ENCODE data around the gene INTS3.

INTS3 gene

DNA sequence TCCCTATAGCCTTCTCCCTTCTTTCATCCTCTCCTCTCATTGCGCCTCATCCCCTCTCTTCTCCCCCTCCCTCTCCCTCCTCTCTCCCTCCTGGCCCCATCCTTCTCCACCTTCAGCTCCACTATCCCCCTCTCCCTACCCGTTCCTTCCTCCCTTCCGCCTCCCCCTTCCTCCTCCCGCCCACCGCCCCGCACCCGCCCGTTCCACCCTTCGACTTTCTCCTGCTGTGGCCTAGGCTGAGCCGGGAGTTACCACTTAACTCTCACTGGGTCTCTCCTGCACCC lies 47.8 kb upstream of the INTS3 start:
- no peak for DNase-seq (ENCODE audit: low spot score)
- H3K9me3 ChIP-seq (ENCODE audit: severe bottlenecking) = no peaks in the 10 kb centered on the region
- no peaks in the 10 kb centered on the region for H3K4me1 ChIP-seq (ENCODE audit: insufficient read depth, poor library complexity, severe bottlenecking)
- no peaks in the 10 kb centered on the region for H3K36me3 ChIP-seq (ENCODE audit: low read depth)
- TF ChIP-seq, protein P1, sequence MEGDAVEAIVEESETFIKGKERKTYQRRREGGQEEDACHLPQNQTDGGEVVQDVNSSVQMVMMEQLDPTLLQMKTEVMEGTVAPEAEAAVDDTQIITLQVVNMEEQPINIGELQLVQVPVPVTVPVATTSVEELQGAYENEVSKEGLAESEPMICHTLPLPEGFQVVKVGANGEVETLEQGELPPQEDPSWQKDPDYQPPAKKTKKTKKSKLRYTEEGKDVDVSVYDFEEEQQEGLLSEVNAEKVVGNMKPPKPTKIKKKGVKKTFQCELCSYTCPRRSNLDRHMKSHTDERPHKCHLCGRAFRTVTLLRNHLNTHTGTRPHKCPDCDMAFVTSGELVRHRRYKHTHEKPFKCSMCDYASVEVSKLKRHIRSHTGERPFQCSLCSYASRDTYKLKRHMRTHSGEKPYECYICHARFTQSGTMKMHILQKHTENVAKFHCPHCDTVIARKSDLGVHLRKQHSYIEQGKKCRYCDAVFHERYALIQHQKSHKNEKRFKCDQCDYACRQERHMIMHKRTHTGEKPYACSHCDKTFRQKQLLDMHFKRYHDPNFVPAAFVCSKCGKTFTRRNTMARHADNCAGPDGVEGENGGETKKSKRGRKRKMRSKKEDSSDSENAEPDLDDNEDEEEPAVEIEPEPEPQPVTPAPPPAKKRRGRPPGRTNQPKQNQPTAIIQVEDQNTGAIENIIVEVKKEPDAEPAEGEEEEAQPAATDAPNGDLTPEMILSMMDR (IDR thresholded peaks at IDR 0.05; ENCODE audit: poor library complexity, severe bottlenecking) = no peak
- peaks cover 33% of the 10 kb centered on the region for H3K27me3 ChIP-seq (ENCODE audit: insufficient read depth, poor library complexity, severe bottlenecking)
- H3K4me3 ChIP-seq (ENCODE audit: severe bottlenecking) = no peak overlapping the region
- no peak overlapping the region for H3K27ac ChIP-seq (ENCODE audit: poor library complexity, severe bottlenecking)
- ATAC-seq (ENCODE audit: low read depth) = no peak

DNA sequence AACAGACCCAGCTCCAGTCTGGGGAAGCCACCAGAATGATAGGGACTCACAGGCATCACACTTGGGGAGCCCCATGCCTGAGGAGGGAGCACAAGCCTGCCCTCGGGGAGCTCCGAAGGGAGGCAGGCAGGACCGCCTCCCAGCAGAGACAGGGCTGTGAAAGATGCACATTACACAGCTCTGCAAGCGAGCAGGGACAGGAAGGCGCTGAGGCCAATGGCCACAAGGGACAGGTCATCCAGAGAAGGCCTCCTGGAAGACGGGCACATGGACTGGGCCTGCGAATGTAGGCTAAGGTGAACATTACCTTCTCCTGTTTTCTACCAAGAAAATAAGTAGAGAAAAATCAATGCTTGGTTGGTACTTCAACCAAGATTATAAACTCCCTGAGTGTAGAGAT lies 45.1 kb upstream of the INTS3 start:
- ATAC-seq (ENCODE audit: low read depth) = no peak
- H3K27ac ChIP-seq (ENCODE audit: poor library complexity, severe bottlenecking) = no peak overlapping the region
- no peaks in the 10 kb centered on the region for H3K36me3 ChIP-seq (ENCODE audit: low read depth)
- peaks cover 33% of the 10 kb centered on the region for H3K27me3 ChIP-seq (ENCODE audit: insufficient read depth, poor library complexity, severe bottlenecking)
- no peaks in the 10 kb centered on the region for H3K4me1 ChIP-seq (ENCODE audit: insufficient read depth, poor library complexity, severe bottlenecking)
- H3K9me3 ChIP-seq (ENCODE audit: severe bottlenecking) = no peaks in the 10 kb centered on the region
- TF ChIP-seq, protein P1 (IDR thresholded peaks at IDR 0.05; ENCODE audit: poor library complexity, severe bottlenecking) = no peak
- H3K4me3 ChIP-seq (ENCODE audit: severe bottlenecking) = no peak overlapping the region
- DNase-seq (ENCODE audit: low spot score) = no peak

DNA sequence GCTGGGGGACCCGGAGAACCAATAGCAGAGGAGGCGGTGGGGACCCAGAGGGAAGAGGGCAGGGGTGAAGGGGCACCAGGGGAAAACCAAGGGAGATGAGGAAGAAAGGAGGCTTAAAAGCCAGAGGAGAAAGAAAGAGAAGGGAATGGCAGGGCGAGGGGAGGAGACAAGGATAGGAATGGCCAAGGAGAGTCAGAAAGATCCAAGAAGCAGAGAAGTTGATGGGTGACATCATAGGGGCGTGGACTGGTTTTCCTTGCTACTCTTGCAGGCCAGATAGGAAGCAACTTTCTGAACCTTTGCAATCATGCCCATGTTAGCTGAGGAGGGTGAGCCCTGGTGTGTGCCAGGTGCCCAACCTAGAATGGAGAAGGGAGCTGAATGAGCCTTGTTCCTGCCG lies 44.0 kb upstream of the INTS3 start:
- no peaks in the 10 kb centered on the region for H3K4me1 ChIP-seq (ENCODE audit: insufficient read depth, poor library complexity, severe bottlenecking)
- no peaks in the 10 kb centered on the region for H3K36me3 ChIP-seq (ENCODE audit: low read depth)
- DNase-seq (ENCODE audit: low spot score) = no peak
- H3K27me3 ChIP-seq (ENCODE audit: insufficient read depth, poor library complexity, severe bottlenecking) = peaks cover 21% of the 10 kb centered on the region
- ATAC-seq (ENCODE audit: low read depth) = peak; percentile 32; the same call in 1 of the 3 replicates
- no peak overlapping the region for H3K4me3 ChIP-seq (ENCODE audit: severe bottlenecking)
- TF ChIP-seq, protein P1 (IDR thresholded peaks at IDR 0.05; ENCODE audit: poor library complexity, severe bottlenecking) = no peak
- H3K27ac ChIP-seq (ENCODE audit: poor library complexity, severe bottlenecking) = no peak overlapping the region
- no peaks in the 10 kb centered on the region for H3K9me3 ChIP-seq (ENCODE audit: severe bottlenecking)

DNA sequence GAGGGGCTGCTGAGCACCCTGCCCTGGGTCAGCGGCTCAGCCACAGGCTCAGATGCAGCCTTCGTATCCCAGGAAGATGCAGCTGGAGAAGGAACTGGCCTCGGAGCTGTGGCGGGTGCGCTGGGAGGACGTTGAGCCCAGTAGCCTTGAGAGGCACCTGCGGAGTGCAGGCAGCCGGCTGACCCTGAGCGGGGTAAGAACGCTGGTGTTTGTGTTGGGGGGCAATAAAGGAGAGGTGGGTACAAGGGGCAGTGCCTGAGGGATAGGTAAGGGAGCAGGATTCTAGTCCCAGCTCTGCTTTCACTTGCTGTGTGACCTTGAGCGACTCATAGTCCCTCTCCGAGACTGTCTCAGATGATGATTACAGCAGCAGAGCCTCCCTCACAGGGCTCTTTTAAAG lies 43.0 kb upstream of the INTS3 start:
- TF ChIP-seq, protein P1 (IDR thresholded peaks at IDR 0.05; ENCODE audit: poor library complexity, severe bottlenecking) = no peak
- Histone ChIP-seq H3K4me3 (ENCODE audit: severe bottlenecking) (no peak overlapping the region), H3K4me1 (ENCODE audit: insufficient read depth, poor library complexity, severe bottlenecking) (no peaks in the 10 kb centered on the region), H3K27me3 (ENCODE audit: insufficient read depth, poor library complexity, severe bottlenecking) (peaks cover 11% of the 10 kb centered on the region), H3K9me3 (ENCODE audit: severe bottlenecking) (no peaks in the 10 kb centered on the region), H3K36me3 (ENCODE audit: low read depth) (no peaks in the 10 kb centered on the region), H3K27ac (ENCODE audit: poor library complexity, severe bottlenecking) (no peak overlapping the region)
- no peak for ATAC-seq (ENCODE audit: low read depth)
- no peak for DNase-seq (ENCODE audit: low spot score)

DNA sequence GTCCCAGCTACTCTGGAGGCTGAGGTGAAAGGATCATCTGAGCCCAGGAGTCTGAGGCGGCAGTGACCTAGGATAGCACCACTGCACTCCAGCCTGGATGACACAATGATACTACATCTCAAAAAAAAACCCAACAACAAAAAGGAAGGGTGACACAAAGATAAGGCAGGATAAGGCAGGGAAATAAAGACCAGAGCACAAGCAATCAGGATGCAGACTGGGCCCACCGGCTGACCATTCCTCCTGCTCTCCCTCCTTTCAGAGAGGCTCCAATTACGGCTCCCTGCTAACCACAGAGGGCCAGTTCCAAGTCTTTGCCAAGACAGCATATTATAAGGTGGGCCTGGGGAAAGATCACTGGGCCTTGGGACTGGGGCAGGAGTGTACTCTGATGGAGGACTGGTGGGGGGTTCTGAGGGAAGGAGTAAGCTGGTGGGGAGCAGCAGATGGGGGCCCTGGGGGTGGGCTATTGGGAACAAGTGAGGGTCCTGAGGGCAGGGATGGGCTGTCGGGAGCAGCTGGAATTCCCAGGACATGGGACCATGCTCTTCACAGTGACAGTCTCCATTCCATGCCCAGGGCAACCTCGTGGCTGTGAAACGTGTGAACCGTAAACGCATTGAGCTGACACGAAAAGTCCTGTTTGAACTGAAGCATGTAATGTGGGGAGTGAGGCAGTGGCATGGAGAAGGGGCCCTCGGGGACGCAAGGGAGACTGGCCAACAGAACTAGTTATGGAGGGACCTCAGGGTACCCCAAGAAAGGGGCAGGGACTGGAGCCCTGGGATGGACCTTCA lies 42.1 kb upstream of the INTS3 start:
- no peaks in the 10 kb centered on the region for H3K9me3 ChIP-seq (ENCODE audit: severe bottlenecking)
- ATAC-seq (ENCODE audit: low read depth) (no peak), DNase-seq (ENCODE audit: low spot score) (no peak)
- TF ChIP-seq, protein P1 (IDR thresholded peaks at IDR 0.05; ENCODE audit: poor library complexity, severe bottlenecking) = no peak
- H3K4me1 ChIP-seq (ENCODE audit: insufficient read depth, poor library complexity, severe bottlenecking) = no peaks in the 10 kb centered on the region
- H3K4me3 ChIP-seq (ENCODE audit: severe bottlenecking) = no peak overlapping the region
- H3K27me3 ChIP-seq (ENCODE audit: insufficient read depth, poor library complexity, severe bottlenecking) = peaks cover 5% of the 10 kb centered on the region
- no peak overlapping the region for H3K27ac ChIP-seq (ENCODE audit: poor library complexity, severe bottlenecking)
- H3K36me3 ChIP-seq (ENCODE audit: low read depth) = no peaks in the 10 kb centered on the region
